ENCODE data around the gene SOAT1.

The SOAT1 gene

DNA sequence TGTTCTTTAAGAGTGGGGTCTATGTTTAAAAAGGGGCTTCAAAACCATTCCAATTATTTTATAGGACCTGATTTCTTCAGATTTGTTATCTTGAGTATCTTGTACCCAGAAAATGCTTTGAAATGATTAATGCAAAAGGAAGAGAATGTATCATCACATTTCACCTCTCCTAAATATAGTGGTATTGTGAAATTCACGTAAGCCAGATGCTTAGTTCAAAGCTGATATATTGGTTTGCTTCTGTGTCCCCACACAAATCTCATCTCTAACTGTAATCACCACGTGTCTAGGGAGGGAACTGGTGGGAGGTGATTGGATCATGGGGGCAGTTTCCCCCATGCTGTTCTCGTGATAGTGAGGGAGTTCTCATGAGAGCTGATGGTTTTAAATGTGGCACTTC lies 8.5 kb downstream of the SOAT1 start:
- Histone ChIP-seq H3K4me2 (ENCODE audit: low read length) (no peak overlapping the region), H3K9me2 (replicated peaks; ENCODE audit: control insufficient read depth, low read length) (no peaks in the 10 kb centered on the region), H3K27me3 (ENCODE audit: control insufficient read depth, low read length) (no peaks in the 10 kb centered on the region), H3K36me3 (ENCODE audit: control insufficient read depth, low read length) (peaks cover 41% of the 10 kb centered on the region), H3K79me2 (ENCODE audit: control insufficient read depth, low read length) (peaks cover 71% of the 10 kb centered on the region), H3K4me3 (ENCODE audit: low read length) (no peak overlapping the region), H3F3A (ENCODE audit: control insufficient read depth, insufficient read depth) (no peaks in the 10 kb centered on the region), H3K27ac (ENCODE audit: low read depth, low read length) (no peak overlapping the region), H3K9me3 (ENCODE audit: control insufficient read depth, insufficient read depth, low read length) (no peaks in the 10 kb centered on the region), H4K20me1 (ENCODE audit: control insufficient read depth, insufficient read depth, low read depth, low read length) (0 out of 2 replicates have a peak, but pooled peaks cover 2% of the 10 kb centered on the region), H3K4me1 (ENCODE audit: control insufficient read depth, low read length) (peaks cover 18% of the 10 kb centered on the region)
- TF ChIP-seq CTCF (IDR thresholded peaks at IDR 0.05; ENCODE audit: low read depth, low read length, poor library complexity, severe bottlenecking), result no peak
- no peak for TF ChIP-seq EZH2phosphoT487 (IDR thresholded peaks at IDR 0.05; ENCODE audit: borderline replicate concordance, low read length)

DNA sequence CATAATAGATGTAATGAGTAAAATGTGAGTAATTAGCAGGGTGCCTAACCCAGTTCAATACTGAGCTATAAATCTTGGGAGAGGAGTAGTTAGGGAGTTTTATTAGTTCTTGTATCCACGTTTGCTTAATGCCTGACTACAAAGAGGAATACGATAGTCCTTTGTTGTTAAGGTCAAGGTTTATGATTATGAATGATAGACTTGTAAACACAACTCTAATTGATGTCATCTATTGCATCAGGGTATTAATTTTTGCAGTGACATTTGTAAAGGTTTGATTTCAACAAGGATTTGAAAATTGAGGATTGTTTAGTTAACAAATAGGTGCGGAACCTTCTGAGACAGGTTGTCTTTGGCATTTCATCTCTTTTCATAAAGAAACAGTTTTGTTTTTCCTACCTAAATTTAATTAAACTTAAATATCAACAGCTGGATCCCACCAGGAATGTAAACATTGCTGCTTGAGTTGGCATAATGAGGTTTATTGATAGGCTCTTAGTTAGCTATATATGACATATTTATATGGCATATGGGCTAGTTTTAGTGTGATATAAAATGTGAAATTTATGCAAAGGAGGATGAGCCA lies 9.7 kb downstream of the SOAT1 start:
- H3K27ac ChIP-seq (ENCODE audit: low read depth, low read length), result no peak overlapping the region
- H3K36me3 ChIP-seq (ENCODE audit: control insufficient read depth, low read length), result peaks cover 45% of the 10 kb centered on the region
- H3K27me3 ChIP-seq (ENCODE audit: control insufficient read depth, low read length), result no peaks in the 10 kb centered on the region
- peaks cover 11% of the 10 kb centered on the region for H3K4me1 ChIP-seq (ENCODE audit: control insufficient read depth, low read length)
- no peak overlapping the region for H3K4me3 ChIP-seq (ENCODE audit: low read length)
- H3K79me2 ChIP-seq (ENCODE audit: control insufficient read depth, low read length), result peaks cover 64% of the 10 kb centered on the region
- H4K20me1 ChIP-seq (ENCODE audit: control insufficient read depth, insufficient read depth, low read depth, low read length), result 0 out of 2 replicates have a peak, but pooled peaks cover 2% of the 10 kb centered on the region
- no peak overlapping the region for H3K4me2 ChIP-seq (ENCODE audit: low read length)
- H3K9me2 ChIP-seq (replicated peaks; ENCODE audit: control insufficient read depth, low read length), result no peaks in the 10 kb centered on the region
- TF ChIP-seq EZH2phosphoT487 (IDR thresholded peaks at IDR 0.05; ENCODE audit: borderline replicate concordance, low read length) (no peak), CTCF (IDR thresholded peaks at IDR 0.05; ENCODE audit: low read depth, low read length, poor library complexity, severe bottlenecking) (no peak)
- no peaks in the 10 kb centered on the region for H3K9me3 ChIP-seq (ENCODE audit: control insufficient read depth, insufficient read depth, low read length)
- H3F3A ChIP-seq (ENCODE audit: control insufficient read depth, insufficient read depth), result no peaks in the 10 kb centered on the region

GRCh38 chr1:179305450-179305849 lies 11.9 kb downstream of the SOAT1 start:
- Histone ChIP-seq H3K36me3 (ENCODE audit: control insufficient read depth, low read length) (peaks cover 45% of the 10 kb centered on the region), H3K27ac (ENCODE audit: low read depth, low read length) (no peak overlapping the region), H3K4me2 (ENCODE audit: low read length) (no peak overlapping the region), H3K27me3 (ENCODE audit: control insufficient read depth, low read length) (no peaks in the 10 kb centered on the region), H3K4me1 (ENCODE audit: control insufficient read depth, low read length) (no peaks in the 10 kb centered on the region), H4K20me1 (ENCODE audit: control insufficient read depth, insufficient read depth, low read depth, low read length) (no peaks in the 10 kb centered on the region), H3F3A (ENCODE audit: control insufficient read depth, insufficient read depth) (no peaks in the 10 kb centered on the region), H3K9me2 (replicated peaks; ENCODE audit: control insufficient read depth, low read length) (no peaks in the 10 kb centered on the region), H3K4me3 (ENCODE audit: low read length) (no peak overlapping the region), H3K79me2 (ENCODE audit: control insufficient read depth, low read length) (peaks cover 45% of the 10 kb centered on the region), H3K9me3 (ENCODE audit: control insufficient read depth, insufficient read depth, low read length) (no peaks in the 10 kb centered on the region)
- TF ChIP-seq EZH2phosphoT487 (IDR thresholded peaks at IDR 0.05; ENCODE audit: borderline replicate concordance, low read length) (no peak), CTCF (IDR thresholded peaks at IDR 0.05; ENCODE audit: low read depth, low read length, poor library complexity, severe bottlenecking) (no peak)
